NCI-H2196 treated with DMSO at 0.1 percent for 48 hours (cell line): ENCODE data around the gene KLHL29.

Source experiments
- DNase-seq: peaks from one replicate; lab custom pipeline; 2025; ENCODE audit not compliant: unreplicated experiment; lab: John Stamatoyannopoulos, UW

The KLHL29 gene

GRCh38 chr2:23393722-23394121, 8.7 kb downstream of the KLHL29 start:
- no peak for DNase-seq

GRCh38 chr2:23394700-23395099, 9.7 kb downstream of the KLHL29 start:
- no peak for DNase-seq

- no peak for DNase-seq
Measured at GRCh38 chr2:23397478-23397877, 12.5 kb downstream of the KLHL29 start.

GRCh38 chr2:23399674-23400261, 14.8 kb downstream of the KLHL29 start:
- no peak for DNase-seq

GRCh38 chr2:23400703-23401102, 15.7 kb downstream of the KLHL29 start:
- DNase-seq, result no peak

- no peak for DNase-seq
Measured at GRCh38 chr2:23401427-23402204, 16.6 kb downstream of the KLHL29 start.

- DNase-seq, result no peak
Measured at GRCh38 chr2:23402205-23402740, 17.3 kb downstream of the KLHL29 start.

- peak; percentile 32 for DNase-seq
Measured at GRCh38 chr2:23404426-23404825, 19.4 kb downstream of the KLHL29 start.

GRCh38 chr2:23409248-23409647, 24.3 kb downstream of the KLHL29 start:
- DNase-seq, result no peak

GRCh38 chr2:23410596-23410995, 25.6 kb downstream of the KLHL29 start:
- no peak for DNase-seq

- no peak for DNase-seq
Measured at GRCh38 chr2:23411752-23412431, 26.9 kb downstream of the KLHL29 start.

- no peak for DNase-seq
Measured at GRCh38 chr2:23412556-23413155, 27.7 kb downstream of the KLHL29 start.

GRCh38 chr2:23413641-23414040, 28.7 kb downstream of the KLHL29 start:
- no peak for DNase-seq

- DNase-seq, result no peak
Measured at GRCh38 chr2:23414106-23414505, 29.1 kb downstream of the KLHL29 start.

GRCh38 chr2:23414871-23415270, 29.9 kb downstream of the KLHL29 start:
- no peak for DNase-seq

- no peak for DNase-seq
Measured at GRCh38 chr2:23417310-23417709, 32.3 kb downstream of the KLHL29 start.

GRCh38 chr2:23418056-23418455, 33.1 kb downstream of the KLHL29 start:
- no peak for DNase-seq

- DNase-seq, result no peak
Measured at GRCh38 chr2:23418461-23418911, 33.5 kb downstream of the KLHL29 start.

GRCh38 chr2:23419171-23420090, 34.5 kb downstream of the KLHL29 start:
- no peak for DNase-seq

- DNase-seq, result no peak
Measured at GRCh38 chr2:23420091-23420839, 35.3 kb downstream of the KLHL29 start.
